Prostate gland (tissue), 2 donors: ENCODE results near the gene GPR25. TPM values are rescaled to one million over a fixed set of nuclear protein-coding genes. Genes with fewer than 3 reads are reported as not detected.
"Not testable (repeated sequence)": the region's sequence is repeated elsewhere in the genome, so short reads cannot be mapped to it uniquely, and the experiment has no call there.

ENCODE experiments used
- DNase-seq: peaks from one replicate; pipeline ENCODE4 v3.0.0-alpha.2; 2019; ENCODE audit warnings: low spot score
- H3K27ac ChIP-seq, 2 donors: fragments of 200-600 bp; sonication (generic); 2 replicates each; pipeline ENCODE4 v1.5.1; 2017 to 2019
- H3K27me3 ChIP-seq: fragments of 200-600 bp; sonication (generic); replicated peaks from 2 replicates; pipeline ENCODE4 v1.5.1; 2019; ENCODE audit not compliant: insufficient read depth
- H3K36me3 ChIP-seq, 2 donors: fragments of 200-600 bp; sonication (generic); 1 replicate in 1 of 2; 2 replicates in 1 of 2; pipeline versions ENCODE4 v1.5.1 to v1.8.1; 2017 to 2019
- H3K4me1 ChIP-seq: fragments of 200-600 bp; sonication (generic); replicated peaks from 2 replicates; pipeline ENCODE4 v1.5.1; 2019
- H3K4me3 ChIP-seq, 2 donors: fragments of 200-600 bp; sonication (generic); 2 replicates each; pipeline ENCODE4 v1.5.1; 2017 to 2019
- H3K9me3 ChIP-seq: fragments of 200-600 bp; sonication (generic); 2 replicates; pipeline ENCODE4 v1.5.1; 2017
- POLR2A ChIP-seq: fragments of 450-650 bp; IDR thresholded peaks from one replicate; pipeline ENCODE4 v1.6.1; 2016; ENCODE audit warnings: antibody characterized with exemption, mild to moderate bottlenecking
- POLR2AphosphoS5 ChIP-seq: sonication (generic); formaldehyde crosslinking; IDR thresholded peaks from one replicate; pipeline ENCODE4 v1.6.1; 2017; ENCODE audit warnings: antibody characterized with exemption
- WGBS: methylation state at CpG from one replicate; pipeline ENCODE4 v1.1.5; 2018; 5-methylcytosine and 5-hydroxymethylcytosine counted together
- intact Hi-C: fragments of 100-400 bp; cut with DNase I; formaldehyde crosslinking; loops from one replicate; pipeline ENCODE4 v1.14.2; 2022
- total RNA-seq, 2 donors: library from RNA; depleted of rRNA; stranded (reverse); fragments of >200 nt; gene quantifications; one replicate each; pipeline ENCODE4 v1.1.0, GENCODE V29; 2016
- TF ChIP-seq, protein P1 (sequence below), 4 experiments: fragments of 200-600 bp in 2 of 4; fragments of 450-650 bp in 2 of 4; sonication (generic) in 2 of 4; IDR thresholded peaks; 1 replicate in 3 of 4; 2 replicates in 1 of 4; pipeline ENCODE4 v1.5.1; 2016 to 2019; ENCODE audit warnings: antibody characterized with exemption in 4 of 4, mild to moderate bottlenecking in 2 of 4, moderate library complexity in 2 of 4

Gene GPR25
- total RNA-seq, 2 donors from 2014 or later, result 1.2 TPM; not detected in 1

DNA sequence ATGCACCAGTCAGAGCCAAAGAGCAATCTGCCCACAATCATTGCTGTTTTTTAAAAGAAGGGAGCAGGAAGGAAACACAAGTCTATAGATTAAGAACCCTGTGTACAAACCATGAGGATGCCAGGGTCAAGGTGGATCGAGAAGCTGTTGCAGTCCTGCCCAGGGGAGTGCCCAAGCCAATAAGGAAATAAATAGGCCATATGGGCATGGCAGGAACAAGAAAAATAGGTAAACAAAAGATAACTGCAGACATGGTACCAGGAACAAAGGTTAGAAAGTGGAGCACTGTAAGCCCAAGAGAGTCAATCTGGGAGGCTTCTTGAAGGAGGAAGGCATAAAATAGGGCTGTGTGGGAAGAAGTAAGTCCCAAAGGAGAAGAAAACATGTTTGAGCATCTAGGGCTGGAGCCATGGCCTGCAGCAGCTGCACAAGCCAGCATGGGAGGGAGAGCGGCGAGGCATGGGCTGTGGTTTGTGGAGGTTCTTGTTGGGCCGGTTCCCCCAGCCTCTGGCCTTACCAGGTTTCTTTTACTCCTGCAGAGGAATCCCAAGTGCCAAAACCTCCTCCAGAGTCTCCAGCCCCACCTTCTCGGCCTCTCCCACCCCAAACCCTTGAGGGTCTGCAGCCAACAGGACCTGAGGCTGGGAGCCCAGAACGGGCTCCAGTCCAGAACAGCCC, 35.5 kb downstream of the GPR25 start:
- TF ChIP-seq, protein P1, sequence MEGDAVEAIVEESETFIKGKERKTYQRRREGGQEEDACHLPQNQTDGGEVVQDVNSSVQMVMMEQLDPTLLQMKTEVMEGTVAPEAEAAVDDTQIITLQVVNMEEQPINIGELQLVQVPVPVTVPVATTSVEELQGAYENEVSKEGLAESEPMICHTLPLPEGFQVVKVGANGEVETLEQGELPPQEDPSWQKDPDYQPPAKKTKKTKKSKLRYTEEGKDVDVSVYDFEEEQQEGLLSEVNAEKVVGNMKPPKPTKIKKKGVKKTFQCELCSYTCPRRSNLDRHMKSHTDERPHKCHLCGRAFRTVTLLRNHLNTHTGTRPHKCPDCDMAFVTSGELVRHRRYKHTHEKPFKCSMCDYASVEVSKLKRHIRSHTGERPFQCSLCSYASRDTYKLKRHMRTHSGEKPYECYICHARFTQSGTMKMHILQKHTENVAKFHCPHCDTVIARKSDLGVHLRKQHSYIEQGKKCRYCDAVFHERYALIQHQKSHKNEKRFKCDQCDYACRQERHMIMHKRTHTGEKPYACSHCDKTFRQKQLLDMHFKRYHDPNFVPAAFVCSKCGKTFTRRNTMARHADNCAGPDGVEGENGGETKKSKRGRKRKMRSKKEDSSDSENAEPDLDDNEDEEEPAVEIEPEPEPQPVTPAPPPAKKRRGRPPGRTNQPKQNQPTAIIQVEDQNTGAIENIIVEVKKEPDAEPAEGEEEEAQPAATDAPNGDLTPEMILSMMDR (IDR thresholded peaks at IDR 0.05), result no peak
- TF ChIP-seq POLR2A (no peak), POLR2AphosphoS5 (peak; percentile 56)
- WGBS, result 36% methylated on average over 6 of the region's 6 CpGs
- Histone ChIP-seq H3K4me1 (no peaks in the 10 kb centered on the region), H3K4me3 (no peak overlapping the region), H3K36me3 (no peaks in the 10 kb centered on the region), H3K9me3 (no peaks in the 10 kb centered on the region), H3K27me3 (no peaks in the 10 kb centered on the region), H3K27ac (peak overlapping the region in 1 of 2 donors; percentile 4)
- intact Hi-C loops, result no loop called here
- peak; percentile 84 for DNase-seq

DNA sequence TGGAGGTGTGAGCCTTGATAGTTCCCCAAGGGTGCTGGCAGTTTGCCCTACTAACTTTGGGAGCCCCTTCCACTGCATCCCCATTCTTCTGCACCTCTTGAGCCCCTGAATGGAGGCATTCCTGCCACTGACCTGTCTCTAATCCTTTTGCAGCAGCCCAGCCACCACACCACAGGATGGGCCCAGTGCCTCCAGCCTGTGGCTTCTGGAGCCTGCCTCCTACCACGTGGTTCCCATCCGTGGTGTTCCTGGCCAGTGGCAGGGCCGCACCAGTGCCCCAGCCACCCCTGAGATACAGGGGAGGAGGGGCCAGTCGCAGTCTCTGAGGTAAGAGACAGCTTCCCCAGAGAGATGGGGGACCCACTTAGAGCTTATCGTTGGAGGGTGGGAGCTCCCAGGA, 36.3 kb downstream of the GPR25 start:
- Histone ChIP-seq H3K27ac (no peak overlapping the region), H3K9me3 (no peaks in the 10 kb centered on the region), H3K36me3 (no peaks in the 10 kb centered on the region), H3K4me3 (no peak overlapping the region), H3K4me1 (no peaks in the 10 kb centered on the region), H3K27me3 (no peaks in the 10 kb centered on the region)
- TF ChIP-seq, protein P1 (IDR thresholded peaks at IDR 0.05), result no peak
- no peak for TF ChIP-seq POLR2A
- no peak for TF ChIP-seq POLR2AphosphoS5
- intact Hi-C loops, result no loop called here
- no peak for DNase-seq
- 84% methylated on average over 5 of the region's 5 CpGs for WGBS

DNA sequence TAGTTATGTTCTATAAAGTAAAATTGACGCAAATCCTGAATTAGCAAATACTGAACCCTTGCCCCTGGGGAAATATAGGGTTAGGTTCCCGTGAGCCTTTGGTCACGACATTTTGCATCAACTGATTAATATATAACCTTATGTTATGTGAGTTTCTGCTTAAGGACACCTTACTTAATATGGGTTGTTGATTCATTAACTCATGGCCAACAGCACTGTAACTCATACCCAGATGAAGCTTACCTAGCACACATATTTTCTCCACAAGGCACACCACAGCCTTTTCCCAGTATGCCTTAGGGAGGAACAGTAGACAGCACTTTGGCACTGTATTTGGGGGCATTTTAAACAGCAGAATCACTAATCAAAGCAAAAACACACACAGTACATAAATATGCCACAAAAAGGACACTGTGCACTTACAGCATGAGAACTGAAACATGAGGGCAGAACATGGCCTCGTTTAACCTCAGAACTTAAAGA, 37.0 kb downstream of the GPR25 start:
- Histone ChIP-seq H3K27me3 (no peaks in the 10 kb centered on the region), H3K4me1 (no peaks in the 10 kb centered on the region), H3K27ac (no peak overlapping the region), H3K9me3 (no peaks in the 10 kb centered on the region), H3K4me3 (no peak overlapping the region), H3K36me3 (no peaks in the 10 kb centered on the region)
- intact Hi-C loops, result no loop called here
- WGBS, result 78% methylated on average over 4 of the region's 4 CpGs
- TF ChIP-seq, protein P1 (IDR thresholded peaks at IDR 0.05), result no peak
- TF ChIP-seq POLR2AphosphoS5 (no peak), POLR2A (no peak)
- no peak for DNase-seq

DNA sequence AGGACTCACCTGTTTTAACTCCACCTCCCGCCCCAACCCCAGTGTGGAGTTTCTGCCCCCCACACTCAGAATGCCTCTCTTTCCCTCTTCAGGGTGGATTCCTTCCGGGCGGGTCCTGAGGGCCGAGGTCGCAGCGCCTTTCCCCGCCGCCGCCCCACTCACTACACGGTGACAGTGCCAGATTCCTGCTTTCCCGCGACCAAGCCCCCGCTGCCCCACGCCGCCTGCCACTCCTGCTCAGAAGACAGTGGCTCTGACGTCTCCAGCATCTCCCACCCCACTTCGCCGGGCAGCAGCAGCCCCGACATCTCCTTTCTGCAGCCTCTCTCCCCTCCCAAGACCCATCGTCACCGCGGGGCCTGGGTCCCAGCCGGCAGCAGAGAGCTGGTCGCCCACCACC, 38.6 kb downstream of the GPR25 start:
- H3K4me3 ChIP-seq, result no peak overlapping the region
- TF ChIP-seq, protein P1 (IDR thresholded peaks at IDR 0.05), result no peak
- TF ChIP-seq POLR2A, result no peak
- no peak for TF ChIP-seq POLR2AphosphoS5
- H3K4me1 ChIP-seq, result no peaks in the 10 kb centered on the region
- no peaks in the 10 kb centered on the region for H3K27me3 ChIP-seq
- intact Hi-C loops, result no loop called here
- WGBS, result 93% methylated on average over 23 of the region's 24 CpGs
- no peaks in the 10 kb centered on the region for H3K9me3 ChIP-seq
- H3K36me3 ChIP-seq, result no peaks in the 10 kb centered on the region
- no peak overlapping the region for H3K27ac ChIP-seq
- no peak for DNase-seq

DNA sequence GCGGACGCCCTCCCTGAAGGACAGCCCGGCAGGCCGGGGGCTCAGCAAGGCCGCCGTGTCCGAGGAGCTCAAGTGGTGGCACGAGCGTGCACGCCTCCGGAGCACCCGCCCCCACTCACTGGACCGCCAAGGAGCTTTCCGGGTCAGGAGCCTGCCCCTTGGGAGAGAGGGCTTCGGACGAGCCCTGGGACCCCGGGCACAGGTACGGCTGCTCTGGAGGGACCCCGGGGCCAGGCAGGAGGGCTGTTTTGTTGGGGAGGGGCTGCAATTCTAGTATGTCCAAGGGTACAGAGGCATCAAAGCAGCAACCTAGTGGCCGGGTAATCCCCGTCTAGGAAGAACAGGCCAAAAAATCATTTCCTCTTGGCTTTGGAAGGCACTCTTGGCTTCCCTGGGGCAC, 39.2 kb downstream of the GPR25 start:
- H3K27ac ChIP-seq, H3K9me3 ChIP-seq, H3K27me3 ChIP-seq, H3K4me3 ChIP-seq, DNase-seq, H3K4me1 ChIP-seq, H3K36me3 ChIP-seq, intact Hi-C loops: not testable (repeated sequence)
- 86% methylated on average over 9 of the region's 21 CpGs for WGBS
